Fibroblast of mammary gland (primary cell): ENCODE measurements around the gene GMDS.
A peak's percentile ranks its signal among the peaks of the same experiment; 100 is the strongest.

Experiments
- DNase-seq: peaks from one replicate; pipeline ENCODE4 v3.0.0-alpha.2; 2010; ENCODE audit warnings: low read depth
- H3K4me3 ChIP-seq: 2 replicates; pipeline ENCODE4 v1.5.1; 2011; ENCODE audit warnings: low read depth, mild to moderate bottlenecking, low read length, moderate library complexity; ENCODE audit not compliant: control insufficient read depth
- CTCF ChIP-seq: conservative IDR thresholded peaks from 2 replicates; pipeline ENCODE4 v1.5.1; 2011; ENCODE audit warnings: low read depth, low read length, inconsistent platforms; ENCODE audit not compliant: control insufficient read depth, insufficient read depth

GMDS gene

GRCh38 chr6:2055143-2055542 lies 190.3 kb downstream of the GMDS start:
- no peak overlapping the region for H3K4me3 ChIP-seq
- TF ChIP-seq CTCF, result no peak
- DNase-seq, result no peak

GRCh38 chr6:2054516-2055067 lies 190.8 kb downstream of the GMDS start:
- TF ChIP-seq CTCF, result no peak

GRCh38 chr6:2053691-2054090 lies 191.7 kb downstream of the GMDS start:
- DNase-seq, result no peak
- no peak for TF ChIP-seq CTCF
- no peak overlapping the region for H3K4me3 ChIP-seq

More at GRCh38 chr6:2054516-2055067, 190.8 kb downstream of the GMDS start:
- H3K4me3 ChIP-seq, result no peak overlapping the region
- no peak for DNase-seq

GRCh38 chr6:2047855-2048254 lies 197.6 kb downstream of the GMDS start:
- DNase-seq, result peak; percentile 57
- H3K4me3 ChIP-seq, result no peak overlapping the region
- no peak for TF ChIP-seq CTCF

- no peak for DNase-seq
- no peak for TF ChIP-seq CTCF
- no peak overlapping the region for H3K4me3 ChIP-seq
These were observed 201.2 kb downstream of the GMDS start for GRCh38 chr6:2044192-2044591.

GRCh38 chr6:2042956-2043648 lies 202.3 kb downstream of the GMDS start:
- DNase-seq, result no peak

More at GRCh38 chr6:2042956-2043648, 202.3 kb downstream of the GMDS start:
- H3K4me3 ChIP-seq, result no peak overlapping the region
- TF ChIP-seq CTCF, result no peak
